Loucy (cell line): Measurements from ENCODE around the gene CRYBA2.
A peak's percentile ranks its signal among the peaks of the same experiment; 100 is the strongest.

ENCODE experiments used
- H2AFZ ChIP-seq: fragments of 200-600 bp; sonication (generic); 2 replicates; pipeline ENCODE4 v1.6.0; 2016; ENCODE audit warnings: antibody characterized with exemption, mild to moderate bottlenecking, low read length, moderate library complexity
- H3F3A ChIP-seq: fragments of 200-600 bp; 2 replicates; pipeline ENCODE4 v1.6.0; 2016; ENCODE audit warnings: antibody characterized with exemption, low read depth, mild to moderate bottlenecking
- H3K27me3 ChIP-seq: fragments of 200-600 bp; sonication (generic); 2 replicates; pipeline ENCODE4 v1.6.1; 2014; ENCODE audit warnings: low read length, mild to moderate bottlenecking; ENCODE audit not compliant: insufficient read depth, poor library complexity, severe bottlenecking
- H3K36me3 ChIP-seq: fragments of 200-600 bp; sonication (generic); 2 replicates; pipeline ENCODE4 v1.6.1; 2016; ENCODE audit warnings: low read length; ENCODE audit not compliant: insufficient read depth
- H3K4me1 ChIP-seq: fragments of 200-600 bp; sonication (generic); 2 replicates; pipeline ENCODE4 v1.5.1; 2014; ENCODE audit warnings: low read length, mild to moderate bottlenecking; ENCODE audit not compliant: insufficient read depth, poor library complexity, severe bottlenecking
- H3K4me2 ChIP-seq: fragments of 200-600 bp; sonication (generic); 2 replicates; pipeline ENCODE4 v1.6.0; 2014; ENCODE audit warnings: antibody characterized with exemption, low read length, low read depth, mild to moderate bottlenecking; ENCODE audit not compliant: poor library complexity, severe bottlenecking
- H3K4me3 ChIP-seq: fragments of 200-600 bp; sonication (generic); 2 replicates; pipeline ENCODE4 v1.5.1; 2014; ENCODE audit warnings: low read length, mild to moderate bottlenecking, mixed read lengths; ENCODE audit not compliant: poor library complexity, severe bottlenecking
- H3K79me2 ChIP-seq: fragments of 200-600 bp; sonication (generic); 2 replicates; pipeline ENCODE4 v1.6.1; 2014; ENCODE audit warnings: low read length; ENCODE audit not compliant: insufficient read depth
- H3K9ac ChIP-seq: fragments of 200-600 bp; sonication (generic); 2 replicates; pipeline ENCODE4 v1.6.0; 2014; ENCODE audit warnings: mild to moderate bottlenecking, low read depth, low read length, moderate library complexity; ENCODE audit not compliant: poor library complexity, severe bottlenecking
- H3K9me2 ChIP-seq: fragments of 200-600 bp; sonication (generic); replicated peaks from 2 replicates; pipeline ENCODE4 v1.6.1; 2016; ENCODE audit warnings: low read depth, low read length, mixed read lengths
- H3K9me3 ChIP-seq: fragments of 200-600 bp; sonication (generic); 2 replicates; pipeline ENCODE4 v1.6.1; 2014; ENCODE audit warnings: mild to moderate bottlenecking, antibody characterized with exemption, low read length, low read depth; ENCODE audit not compliant: insufficient read depth
- H4K20me1 ChIP-seq: fragments of 200-600 bp; sonication (generic); 2 replicates; pipeline ENCODE4 v1.6.0; 2014; ENCODE audit warnings: antibody characterized with exemption, low read length, mild to moderate bottlenecking; ENCODE audit not compliant: insufficient read depth, poor library complexity, severe bottlenecking
- EZH2phosphoT487 ChIP-seq: fragments of 200-600 bp; IDR thresholded peaks from 2 replicates; pipeline ENCODE4 v1.6.1; 2018; ENCODE audit warnings: antibody characterized with exemption, mild to moderate bottlenecking, moderate library complexity, borderline replicate concordance
- TF ChIP-seq, protein P1 (sequence below): fragments of 200-600 bp; sonication (generic); conservative IDR thresholded peaks from 2 replicates; pipeline ENCODE4 v1.5.1; 2014; ENCODE audit warnings: mild to moderate bottlenecking, antibody characterized with exemption, low read length

Gene CRYBA2

DNA sequence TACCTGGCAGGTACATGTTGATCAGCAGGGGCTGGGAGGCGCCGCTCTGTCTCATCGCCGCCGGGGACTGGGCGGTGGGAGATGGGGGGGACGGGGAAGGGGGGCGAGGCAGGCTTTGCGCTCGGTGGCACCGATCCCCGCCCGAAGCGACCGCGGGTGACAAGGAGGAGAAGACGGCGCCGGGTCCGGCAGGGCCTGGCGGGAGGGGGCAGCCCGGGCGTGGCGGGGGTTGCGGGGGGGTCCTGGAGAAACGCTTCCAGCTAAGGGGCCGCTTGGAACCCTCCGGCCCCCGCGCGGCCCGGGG, 8.2 kb downstream of the CRYBA2 start, which contains the start of gene FEV:
TSS of gene FEV (minus strand) at position 164 of the 304 bp plus-strand sequence. CDS start at position 55, 109 bp downstream.
- Histone ChIP-seq H3K9ac (peak within 1 kb of the TSS; percentile 23), H3K4me1 (peaks cover 4% of the 10 kb centered on the region), H3K9me3 (no peaks in the 10 kb centered on the region), H3F3A (no peaks in the 10 kb centered on the region), H3K27me3 (no peaks in the 10 kb centered on the region), H4K20me1 (no peaks in the 10 kb centered on the region), H3K36me3 (no peaks in the 10 kb centered on the region), H2AFZ (no peak within 1 kb of the TSS), H3K9me2 (no peaks in the 10 kb centered on the region), H3K79me2 (no peaks in the 10 kb centered on the region), H3K4me2 (peak within 1 kb of the TSS; percentile 73), H3K4me3 (peak within 1 kb of the TSS; percentile 64)
- no peak for TF ChIP-seq EZH2phosphoT487
- TF ChIP-seq, protein P1, sequence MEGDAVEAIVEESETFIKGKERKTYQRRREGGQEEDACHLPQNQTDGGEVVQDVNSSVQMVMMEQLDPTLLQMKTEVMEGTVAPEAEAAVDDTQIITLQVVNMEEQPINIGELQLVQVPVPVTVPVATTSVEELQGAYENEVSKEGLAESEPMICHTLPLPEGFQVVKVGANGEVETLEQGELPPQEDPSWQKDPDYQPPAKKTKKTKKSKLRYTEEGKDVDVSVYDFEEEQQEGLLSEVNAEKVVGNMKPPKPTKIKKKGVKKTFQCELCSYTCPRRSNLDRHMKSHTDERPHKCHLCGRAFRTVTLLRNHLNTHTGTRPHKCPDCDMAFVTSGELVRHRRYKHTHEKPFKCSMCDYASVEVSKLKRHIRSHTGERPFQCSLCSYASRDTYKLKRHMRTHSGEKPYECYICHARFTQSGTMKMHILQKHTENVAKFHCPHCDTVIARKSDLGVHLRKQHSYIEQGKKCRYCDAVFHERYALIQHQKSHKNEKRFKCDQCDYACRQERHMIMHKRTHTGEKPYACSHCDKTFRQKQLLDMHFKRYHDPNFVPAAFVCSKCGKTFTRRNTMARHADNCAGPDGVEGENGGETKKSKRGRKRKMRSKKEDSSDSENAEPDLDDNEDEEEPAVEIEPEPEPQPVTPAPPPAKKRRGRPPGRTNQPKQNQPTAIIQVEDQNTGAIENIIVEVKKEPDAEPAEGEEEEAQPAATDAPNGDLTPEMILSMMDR: no peak

GRCh38 chr2:218984239-218985020, 8.8 kb downstream of the CRYBA2 start:
- Histone ChIP-seq H3K79me2 (no peaks in the 10 kb centered on the region), H3K9me3 (no peaks in the 10 kb centered on the region), H3K4me3 (peak overlapping the region; percentile 64), H3K4me1 (peaks cover 4% of the 10 kb centered on the region), H2AFZ (no peak overlapping the region), H4K20me1 (no peaks in the 10 kb centered on the region), H3K4me2 (peak overlapping the region; percentile 73), H3K9me2 (no peaks in the 10 kb centered on the region), H3K36me3 (no peaks in the 10 kb centered on the region), H3F3A (no peaks in the 10 kb centered on the region), H3K9ac (peak overlapping the region; percentile 23), H3K27me3 (no peaks in the 10 kb centered on the region)
- TF ChIP-seq, protein P1: no peak
- TF ChIP-seq EZH2phosphoT487: no peak

DNA sequence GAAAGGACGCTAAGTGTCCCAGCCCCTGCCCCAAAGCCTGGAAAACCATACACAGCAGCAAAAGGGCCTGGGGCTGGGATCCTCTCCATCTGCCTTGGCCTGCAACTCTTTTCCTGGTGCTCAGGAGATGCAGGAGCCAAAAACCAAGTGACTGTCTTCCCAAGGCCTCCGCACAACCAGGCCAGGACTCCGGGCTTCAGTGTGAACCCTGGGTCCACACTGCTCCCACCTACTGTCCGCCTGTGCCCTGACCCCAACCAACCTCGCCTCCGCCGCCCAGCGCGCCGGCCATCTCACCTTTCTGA, 9.3 kb downstream of the CRYBA2 start:
- Histone ChIP-seq H3K4me2 (no peak overlapping the region), H3K27me3 (no peaks in the 10 kb centered on the region), H3K9me2 (no peaks in the 10 kb centered on the region), H3K4me3 (no peak overlapping the region), H3K79me2 (no peaks in the 10 kb centered on the region), H3K36me3 (no peaks in the 10 kb centered on the region), H3K4me1 (peaks cover 4% of the 10 kb centered on the region), H3K9ac (no peak overlapping the region), H3K9me3 (no peaks in the 10 kb centered on the region), H2AFZ (no peak overlapping the region), H4K20me1 (no peaks in the 10 kb centered on the region), H3F3A (no peaks in the 10 kb centered on the region)
- TF ChIP-seq EZH2phosphoT487: no peak
- TF ChIP-seq, protein P1: no peak
